CD14-positive monocyte (primary cell): ENCODE data around the gene ADAM11. TPM values are rescaled to one million over a fixed set of nuclear protein-coding genes. Genes with fewer than 3 reads are reported as not detected.

Experiments used
- DNase-seq, 3 donors: peaks; one replicate each; pipeline ENCODE4 v3.0.0-alpha.2; 2011 to 2022
- H2AFZ ChIP-seq: 2 replicates; pipeline ENCODE4 v1.6.0; 2012; ENCODE audit warnings: mild to moderate bottlenecking, low read depth, low read length, inconsistent platforms; ENCODE audit not compliant: insufficient read depth, poor library complexity, severe bottlenecking
- H3K27ac ChIP-seq, 2 donors: 1 replicate in 1 of 2; 2 replicates in 1 of 2; pipeline ENCODE4 v1.5.1; 2012 to 2013; ENCODE audit warnings: low read length in 2 of 2, control low read depth in 1 of 2, inconsistent platforms in 1 of 2, low read depth in 1 of 2, mild to moderate bottlenecking in 1 of 2
- H3K27me3 ChIP-seq, 2 donors: one replicate each; pipeline versions ENCODE4 v1.6.0 to v1.6.1; 2011 to 2013; ENCODE audit warnings: low read length in 2 of 2; ENCODE audit not compliant: control insufficient read depth in 2 of 2, insufficient read depth in 2 of 2
- H3K36me3 ChIP-seq, 2 donors: replicated peaks in 1 of 2; 1 replicate in 1 of 2; 2 replicates in 1 of 2; pipeline versions ENCODE4 v1.5.1 to v1.6.1; 2012 to 2013; ENCODE audit warnings: low read length in 2 of 2, control low read depth in 1 of 2, inconsistent platforms in 1 of 2, mild to moderate bottlenecking in 1 of 2; ENCODE audit not compliant: insufficient read depth in 2 of 2, control insufficient read depth in 1 of 2
- H3K4me1 ChIP-seq, 2 donors: 1 replicate in 1 of 2; 2 replicates in 1 of 2; pipeline versions ENCODE4 v1.5.1 to v1.6.1; 2012 to 2013; ENCODE audit warnings: low read length in 2 of 2, control low read depth in 1 of 2, inconsistent platforms in 1 of 2, mild to moderate bottlenecking in 1 of 2, moderate library complexity in 1 of 2; ENCODE audit not compliant: insufficient read depth in 2 of 2, control insufficient read depth in 1 of 2
- H3K4me2 ChIP-seq: replicated peaks from 2 replicates; pipeline ENCODE3; 2012; ENCODE audit warnings: low read length, moderate library complexity, mild to moderate bottlenecking; ENCODE audit not compliant: poor library complexity, severe bottlenecking; ENCODE audit errors: extremely low read depth
- H3K4me3 ChIP-seq, 3 experiments: fragments of 200-600 bp in 1 of 3; sonication (generic) in 1 of 3; replicated peaks in 1 of 3; 1 replicate in 2 of 3; 2 replicates in 1 of 3; pipeline ENCODE4 v1.5.1; 2011 to 2013; ENCODE audit warnings: low read length in 3 of 3, mild to moderate bottlenecking in 3 of 3, control low read depth in 2 of 3, low read depth in 2 of 3, inconsistent platforms in 1 of 3, moderate library complexity in 1 of 3
- H3K79me2 ChIP-seq: 2 replicates; pipeline ENCODE4 v1.6.0; 2012; ENCODE audit warnings: mild to moderate bottlenecking, control low read depth, inconsistent platforms, low read length, moderate library complexity; ENCODE audit not compliant: insufficient read depth
- H3K9ac ChIP-seq: 2 replicates; pipeline ENCODE4 v1.6.0; 2017; ENCODE audit warnings: low read length, mild to moderate bottlenecking; ENCODE audit not compliant: insufficient read depth, poor library complexity, severe bottlenecking
- H3K9me3 ChIP-seq, 2 donors: replicated peaks in 1 of 2; 1 replicate in 1 of 2; 2 replicates in 1 of 2; pipeline versions ENCODE4 v1.5.1 to v1.6.1; 2012 to 2013; ENCODE audit warnings: low read length in 2 of 2, control low read depth in 1 of 2; ENCODE audit not compliant: control insufficient read depth in 1 of 2, insufficient read depth in 1 of 2
- H4K20me1 ChIP-seq: 2 replicates; pipeline ENCODE4 v1.6.0; 2012; ENCODE audit warnings: mild to moderate bottlenecking, low read length, control low read depth, moderate library complexity; ENCODE audit not compliant: insufficient read depth
- H3K27ac Mint-ChIP-seq, 7 donors: one replicate each; pipeline ENCODE4 v1.8.0; 2020; ENCODE audit warnings: mild to moderate bottlenecking in 7 of 7, mixed read lengths in 7 of 7, moderate library complexity in 6 of 7, inconsistent platforms in 2 of 7
- H3K27me3 Mint-ChIP-seq, 3 donors: one replicate each; pipeline ENCODE4 v1.8.0; 2021 to 2022; ENCODE audit warnings: low read depth in 3 of 3, mild to moderate bottlenecking in 3 of 3, mixed read lengths in 3 of 3, moderate library complexity in 3 of 3, inconsistent platforms in 1 of 3
- H3K36me3 Mint-ChIP-seq, 2 donors: one replicate each; pipeline ENCODE4 v1.8.0; 2020; ENCODE audit warnings: mixed read lengths in 2 of 2, inconsistent platforms in 1 of 2, mild to moderate bottlenecking in 1 of 2
- H3K4me1 Mint-ChIP-seq: one replicate; pipeline ENCODE4 v1.8.0; 2020; ENCODE audit warnings: mild to moderate bottlenecking, mixed read lengths
- H3K4me3 Mint-ChIP-seq, 2 donors: one replicate each; pipeline ENCODE4 v1.8.0; 2020; ENCODE audit warnings: mild to moderate bottlenecking in 2 of 2, mixed read lengths in 2 of 2, moderate library complexity in 1 of 2
- H3K9me3 Mint-ChIP-seq, 7 donors: one replicate each; pipeline ENCODE4 v1.8.0; 2020 to 2022; ENCODE audit warnings: mixed read lengths in 7 of 7, mild to moderate bottlenecking in 6 of 7, moderate library complexity in 6 of 7, inconsistent platforms in 2 of 7
- CTCF ChIP-seq: fragments of 200-600 bp; IDR thresholded peaks from one replicate; pipeline ENCODE4 v1.8.0; 2022; ENCODE audit warnings: antibody characterized with exemption, mild to moderate bottlenecking
- WGBS: methylation state at CpG from one replicate; pipeline ENCODE4 v1.1.5; 2013; ENCODE audit warnings: missing lambda C conversion rate; ENCODE audit not compliant: insufficient coverage; 5-methylcytosine and 5-hydroxymethylcytosine counted together
- intact Hi-C, 2 donors: fragments of 100-400 bp; cut with micrococcal nuclease; formaldehyde crosslinking; loops; one replicate each; pipeline versions ENCODE4 v1.15.0 to v1.15.1; 2023
- polyA plus RNA-seq, 3 donors: library from polyadenylated mRNA; depleted of rRNA in 1 of 3; unstranded in 2 of 3; stranded (reverse) in 1 of 3; fragments of 300-500 nt in 2 of 3; fragments of >200 nt in 1 of 3; fragmentation: Illumina TruSeq in 2 of 3; gene quantifications; 1 replicate in 2 of 3; 2 replicates in 1 of 3; pipeline ENCODE4 v1.2.3, GENCODE V29; 2012 to 2021

The ADAM11 gene
- polyA plus RNA-seq, 3 donors = 0.19 TPM; not detected in 2

- peaks cover 4 to 28% (median 8%) of the 10 kb centered on the region in 3 donors for H3K27me3 Mint-ChIP-seq
- H3K27ac Mint-ChIP-seq = no peak overlapping the region
- no peaks in the 10 kb centered on the region for H3K36me3 ChIP-seq
Observed at GRCh38 chr17:44786551-44787081, 27.8 kb downstream of the ADAM11 start.

GRCh38 chr17:44787271-44787940 lies 28.6 kb downstream of the ADAM11 start:
- intact Hi-C loops = no loop called here
- TF ChIP-seq CTCF = no peak
- Histone ChIP-seq H3K27me3 (no peaks in the 10 kb centered on the region), H3K4me3 (no peak overlapping the region), H3K4me2 (no peak overlapping the region), H4K20me1 (no peaks in the 10 kb centered on the region), H3K4me1 (no peaks in the 10 kb centered on the region), H3K9me3 (no peaks in the 10 kb centered on the region), H3K27ac (no peak overlapping the region), H3K36me3 (no peaks in the 10 kb centered on the region), H3K79me2 (no peaks in the 10 kb centered on the region), H2AFZ (no peak overlapping the region), H3K9ac (no peak overlapping the region)
- no peaks in the 10 kb centered on the region for H3K4me1 Mint-ChIP-seq
- peaks cover 4 to 28% (median 8%) of the 10 kb centered on the region in 3 donors for H3K27me3 Mint-ChIP-seq
- peak overlapping the region in 1 of 2 donors; percentile 35 for H3K4me3 Mint-ChIP-seq
- no peaks in the 10 kb centered on the region for H3K9me3 Mint-ChIP-seq
- H3K36me3 Mint-ChIP-seq = no peaks in the 10 kb centered on the region
- H3K27ac Mint-ChIP-seq = no peak overlapping the region
- DNase-seq = no peak
- 90% methylated on average over 14 of the region's 15 CpGs for WGBS

More at GRCh38 chr17:44786551-44787081, 27.8 kb downstream of the ADAM11 start:
- no peaks in the 10 kb centered on the region for H3K4me1 Mint-ChIP-seq
- H3K36me3 Mint-ChIP-seq = no peaks in the 10 kb centered on the region
- H3K27me3 ChIP-seq = no peaks in the 10 kb centered on the region
- no peaks in the 10 kb centered on the region for H4K20me1 ChIP-seq
- no peak overlapping the region for H3K27ac ChIP-seq
- no peak overlapping the region for H3K9ac ChIP-seq
- no peaks in the 10 kb centered on the region for H3K4me1 ChIP-seq
- H3K79me2 ChIP-seq = no peaks in the 10 kb centered on the region
- intact Hi-C loops = no loop called here
- no peaks in the 10 kb centered on the region for H3K9me3 ChIP-seq
- H2AFZ ChIP-seq = no peak overlapping the region
- 83% methylated on average over 12 of the region's 16 CpGs for WGBS
- no peak for DNase-seq
- no peak overlapping the region for H3K4me3 ChIP-seq
- H3K4me3 Mint-ChIP-seq = no peak overlapping the region
- TF ChIP-seq CTCF = no peak
- no peak overlapping the region for H3K4me2 ChIP-seq
- no peaks in the 10 kb centered on the region for H3K9me3 Mint-ChIP-seq
